NCI-H1436 treated with DMSO at 0.1 percent for 48 hours (cell line): ENCODE results near the gene PNPLA2.

ENCODE experiments used
- DNase-seq: peaks from one replicate; lab custom pipeline; 2025; lab: John Stamatoyannopoulos, UW

Gene PNPLA2

GRCh38 chr11:783581-784015 is 35.1 kb upstream of the PNPLA2 start:
- no peak for DNase-seq

DNA sequence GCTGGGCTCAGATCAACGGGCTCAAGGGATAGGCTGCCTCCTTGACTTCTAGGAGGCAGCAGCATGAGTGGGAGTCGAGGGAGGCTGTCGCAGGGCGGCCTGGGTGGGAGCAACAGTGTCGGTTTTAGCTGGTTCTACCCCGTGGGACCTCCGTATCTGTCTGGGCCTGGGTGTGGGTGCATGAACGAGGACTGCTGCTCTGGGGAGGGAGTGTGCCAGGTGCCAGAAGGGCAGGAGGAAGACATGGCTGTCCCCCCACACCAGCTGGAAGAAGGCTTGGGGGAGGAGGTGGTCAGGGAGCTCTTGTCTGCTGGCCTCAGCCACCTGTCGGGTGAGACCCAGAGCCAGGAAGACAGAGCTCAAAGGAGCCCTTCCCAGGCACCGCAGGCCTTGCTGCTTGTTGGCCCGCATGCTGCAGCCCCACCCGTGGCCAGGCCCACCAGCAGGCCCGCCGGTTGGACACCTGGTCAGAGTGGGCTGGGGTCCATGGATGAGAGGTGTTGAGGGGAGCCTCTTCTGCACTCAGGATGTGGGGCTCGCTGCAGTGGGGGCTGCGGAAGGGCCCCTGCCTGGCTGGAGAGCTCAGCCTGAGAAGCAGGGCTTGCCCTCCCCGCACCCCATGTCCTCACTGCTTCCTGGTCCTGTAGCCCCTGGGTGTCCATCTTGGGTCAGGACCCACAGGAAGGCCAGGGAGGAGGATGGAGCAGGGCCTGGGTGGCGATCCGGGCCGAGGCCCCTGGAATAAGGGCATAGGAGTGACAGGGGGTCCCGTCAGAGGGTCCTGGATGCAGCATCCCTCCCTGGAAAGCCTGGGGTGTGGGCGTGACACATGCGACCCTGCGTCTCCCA is 32.3 kb upstream of the PNPLA2 start:
- no peak for DNase-seq

- DNase-seq: no peak
Measured at GRCh38 chr11:787084-787675, 31.5 kb upstream of the PNPLA2 start.

DNA sequence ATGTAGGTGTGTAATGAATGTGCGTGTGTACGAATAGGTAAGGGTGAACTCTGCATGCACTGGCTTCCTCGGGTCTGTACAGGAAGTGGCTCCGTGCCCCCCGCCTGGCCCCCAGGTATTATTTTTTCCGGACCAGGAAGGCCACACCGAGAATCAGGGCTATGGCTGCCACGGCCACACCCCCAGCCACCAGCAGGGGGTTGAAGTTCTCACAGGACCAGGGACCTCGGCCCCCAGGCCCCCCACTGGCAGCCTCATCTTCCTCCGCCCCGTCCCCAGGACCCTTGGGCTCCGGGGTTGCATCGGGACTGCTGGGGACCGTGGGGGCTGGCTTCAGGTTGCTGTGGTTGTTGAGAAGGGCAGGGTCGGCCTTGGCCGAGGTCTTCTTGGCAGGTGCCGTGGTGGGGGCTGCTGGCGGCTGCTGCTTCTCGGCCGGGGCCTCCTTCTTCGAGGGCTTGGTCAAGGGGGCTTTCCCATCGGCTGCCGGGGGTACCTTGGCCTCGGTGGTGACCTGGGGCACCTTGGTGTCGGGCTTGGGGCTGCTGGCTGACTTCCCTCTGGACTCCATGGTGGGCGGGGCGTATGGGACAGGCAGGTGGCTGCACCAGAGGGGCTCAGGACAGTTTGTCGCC is 30.6 kb upstream of the PNPLA2 start:
- no peak for DNase-seq

- DNase-seq: no peak
Measured at GRCh38 chr11:788953-789940, 29.5 kb upstream of the PNPLA2 start.

- no peak for DNase-seq
Measured at GRCh38 chr11:789943-790342, 28.8 kb upstream of the PNPLA2 start, which contains the start of gene CEND1. CEND1 (minus strand) TSS chr11:790090; CDS start chr11:788576, 1,514 bp downstream.

DNA sequence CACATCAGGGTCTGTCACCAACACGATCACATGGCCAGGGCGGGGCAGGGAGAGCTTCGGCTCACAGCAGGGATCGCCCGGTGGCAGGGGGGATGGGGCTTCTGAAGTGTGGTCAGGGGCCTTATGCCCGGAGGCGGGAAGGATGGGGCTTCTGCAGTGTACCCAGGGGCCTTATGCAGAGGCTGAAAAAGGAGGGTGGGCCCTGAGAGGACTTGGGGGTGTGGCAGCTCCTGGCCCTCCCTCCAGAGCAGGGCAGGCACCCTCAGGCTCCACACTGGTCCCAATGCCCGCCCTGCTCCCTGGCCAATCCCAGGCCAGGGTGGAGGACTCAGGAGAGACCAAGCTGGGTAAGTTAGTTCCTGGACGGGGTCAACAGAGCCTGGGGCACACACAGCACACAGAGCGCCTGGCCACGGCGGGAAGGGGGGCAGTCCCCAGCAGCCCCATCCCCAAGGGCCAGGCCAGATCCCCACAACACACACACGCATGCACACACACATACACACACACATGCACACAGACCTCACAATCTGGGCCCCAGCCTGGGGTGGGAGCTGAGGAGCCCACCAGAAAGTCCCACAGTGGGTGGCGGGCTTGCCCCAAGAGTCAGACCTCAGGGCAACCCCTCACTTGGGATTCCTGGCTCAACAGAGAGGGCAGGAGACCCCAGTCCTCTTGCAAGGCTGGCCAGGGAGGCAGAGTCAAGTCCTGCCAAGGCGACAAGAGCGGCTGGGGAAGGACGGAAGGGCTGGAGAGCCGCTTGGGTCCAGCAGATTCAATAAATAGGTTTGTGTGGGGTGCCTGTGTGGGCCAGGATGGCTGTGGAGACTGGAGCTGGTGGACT is 27.8 kb upstream of the PNPLA2 start:
- DNase-seq: no peak

DNA sequence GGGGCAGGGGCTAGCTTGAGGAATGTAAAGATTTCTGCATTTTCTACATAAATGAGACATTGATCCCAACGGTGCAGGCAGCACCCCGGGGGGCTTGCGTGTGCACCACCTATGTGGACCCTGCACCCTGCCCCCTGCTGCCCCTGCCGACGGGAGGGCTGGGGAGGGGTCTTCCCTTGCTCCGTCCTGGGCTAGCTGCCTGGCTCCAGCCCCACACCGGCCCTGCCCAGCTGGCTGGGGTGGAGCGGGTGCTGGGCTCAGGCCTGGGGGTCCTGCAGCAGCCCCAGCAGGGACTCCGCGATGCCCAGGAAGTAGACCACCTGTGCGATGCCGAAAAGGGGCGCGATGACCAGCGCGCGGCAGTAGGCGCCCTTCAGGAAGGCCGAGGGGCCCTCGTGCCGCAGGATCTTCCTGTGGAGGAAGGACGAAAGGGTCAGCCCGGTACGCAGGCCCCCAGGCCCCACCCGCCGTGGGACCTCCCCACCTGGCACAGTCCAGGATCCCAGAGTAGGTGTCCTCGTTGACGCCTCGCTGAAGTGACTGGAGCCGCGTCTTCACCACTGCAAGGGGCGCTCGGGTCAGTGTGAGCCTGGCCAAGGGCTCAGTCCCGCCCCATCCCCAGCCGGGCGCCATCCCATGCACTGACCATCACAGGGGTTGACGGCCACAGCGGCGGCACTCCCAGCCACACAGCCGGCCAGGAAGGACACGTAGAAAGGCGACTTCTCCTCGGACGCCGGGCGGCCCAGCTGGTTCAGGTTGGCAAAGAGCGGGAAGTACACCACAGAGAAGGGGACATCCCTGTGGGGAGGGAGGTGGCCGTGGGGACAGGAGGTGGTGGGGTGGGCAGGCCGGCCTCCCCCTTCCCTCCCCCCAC is 26.8 kb upstream of the PNPLA2 start:
- no peak for DNase-seq

DNA sequence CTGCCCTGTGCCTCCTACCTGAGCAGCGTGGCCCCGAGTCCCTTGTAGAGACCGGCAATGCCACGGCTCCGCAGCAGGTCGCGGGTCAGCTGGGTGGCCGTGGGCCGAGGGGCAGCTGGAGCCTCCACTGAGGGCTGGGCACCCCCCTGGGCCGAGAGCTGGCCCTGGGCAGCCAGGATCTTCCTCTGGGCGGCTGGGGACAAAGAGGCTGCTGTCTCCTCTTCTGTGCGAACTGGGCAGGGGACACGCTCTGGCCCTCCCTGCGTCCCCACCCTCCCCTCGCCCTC is 26.2 kb upstream of the PNPLA2 start:
- no peak for DNase-seq

DNA sequence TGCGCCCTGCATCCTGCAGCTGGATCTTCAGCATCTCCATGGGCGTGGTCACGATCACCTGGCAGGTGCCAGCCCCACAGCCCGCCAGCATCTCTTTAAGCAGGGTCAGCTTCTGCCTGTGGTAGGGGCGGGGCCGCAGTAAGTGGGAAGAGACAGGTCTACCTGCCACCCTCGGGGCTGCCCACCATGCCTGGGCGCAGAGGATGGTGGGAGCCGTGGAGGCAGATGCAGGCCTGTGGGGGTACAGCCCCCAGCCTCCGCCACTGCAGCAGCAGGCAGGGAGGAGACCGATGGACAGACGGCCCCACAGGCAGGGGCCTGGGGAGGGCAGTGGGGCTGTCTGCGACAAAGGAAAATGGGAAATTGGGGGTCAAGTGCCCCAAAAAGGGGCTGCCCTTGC is 25.8 kb upstream of the PNPLA2 start:
- DNase-seq: no peak

DNA sequence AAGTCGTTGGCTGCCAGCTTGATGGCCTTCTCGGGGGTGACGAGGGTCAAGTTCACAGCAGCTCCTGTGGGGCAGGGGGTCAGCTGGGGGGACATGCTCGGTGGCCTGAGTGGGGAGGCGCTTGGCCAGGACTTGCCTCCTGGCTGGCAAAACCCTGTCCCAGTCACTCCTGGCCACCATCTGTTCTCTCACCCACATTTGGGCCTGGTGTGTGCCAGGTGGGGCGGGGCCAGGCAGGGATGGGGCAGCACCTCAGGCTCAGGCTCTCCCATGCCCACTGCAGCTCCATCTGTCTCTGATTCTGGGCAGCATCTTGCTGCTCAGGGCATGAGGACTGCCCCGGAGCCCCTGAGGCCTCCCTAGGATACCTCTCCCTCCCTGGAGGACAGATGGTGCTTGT is 25.2 kb upstream of the PNPLA2 start:
- no peak for DNase-seq

- no peak for DNase-seq
Measured at GRCh38 chr11:794013-794765, 24.5 kb upstream of the PNPLA2 start.

GRCh38 chr11:794766-795633 is 23.7 kb upstream of the PNPLA2 start:
- DNase-seq: no peak

DNA sequence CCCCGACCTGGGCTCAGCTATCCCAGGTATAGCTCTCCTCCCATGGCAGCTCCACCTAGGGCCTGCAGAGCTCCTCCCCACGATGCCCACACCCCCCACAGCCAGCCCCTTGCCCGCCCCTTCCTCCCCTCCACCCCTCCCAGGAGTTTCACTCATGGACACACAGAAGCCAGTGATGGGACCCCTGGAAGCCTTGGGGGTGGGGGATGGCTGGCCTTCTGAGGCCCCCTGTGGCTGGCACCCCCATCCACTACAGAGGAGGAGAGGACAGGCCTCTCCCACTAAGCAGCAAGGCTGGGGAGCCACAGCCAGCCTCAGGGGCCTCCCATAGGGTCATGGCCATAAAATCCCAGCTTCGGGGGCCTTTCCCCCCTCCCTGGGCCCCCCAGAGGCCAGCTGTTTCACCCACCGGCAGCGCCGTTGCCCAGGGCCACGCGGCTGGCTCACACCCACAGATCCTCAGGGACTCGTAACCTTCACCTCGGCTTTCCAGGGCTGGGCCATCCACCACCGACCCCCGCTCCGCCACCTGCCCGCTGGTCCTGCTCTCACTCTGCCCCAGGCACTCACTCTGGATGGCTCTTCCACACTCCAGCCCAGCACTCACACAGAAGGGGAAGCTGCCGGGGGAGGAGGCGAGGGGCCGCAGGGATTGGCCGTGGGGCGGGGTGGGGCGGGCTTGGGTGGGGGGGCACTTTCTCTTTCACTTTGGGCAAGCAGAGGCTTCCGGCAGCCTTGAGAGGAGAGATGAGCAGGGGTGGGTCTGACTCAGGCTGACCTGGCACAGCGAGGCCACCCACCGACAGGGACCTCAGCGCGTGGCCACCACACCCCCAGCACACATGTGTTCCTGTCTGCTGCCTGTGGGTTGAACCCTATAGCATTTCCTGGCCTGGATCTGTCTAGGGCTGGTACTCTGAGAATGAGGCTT is 22.8 kb upstream of the PNPLA2 start:
- no peak for DNase-seq

GRCh38 chr11:796565-797295 is 22.0 kb upstream of the PNPLA2 start:
- DNase-seq: no peak

DNA sequence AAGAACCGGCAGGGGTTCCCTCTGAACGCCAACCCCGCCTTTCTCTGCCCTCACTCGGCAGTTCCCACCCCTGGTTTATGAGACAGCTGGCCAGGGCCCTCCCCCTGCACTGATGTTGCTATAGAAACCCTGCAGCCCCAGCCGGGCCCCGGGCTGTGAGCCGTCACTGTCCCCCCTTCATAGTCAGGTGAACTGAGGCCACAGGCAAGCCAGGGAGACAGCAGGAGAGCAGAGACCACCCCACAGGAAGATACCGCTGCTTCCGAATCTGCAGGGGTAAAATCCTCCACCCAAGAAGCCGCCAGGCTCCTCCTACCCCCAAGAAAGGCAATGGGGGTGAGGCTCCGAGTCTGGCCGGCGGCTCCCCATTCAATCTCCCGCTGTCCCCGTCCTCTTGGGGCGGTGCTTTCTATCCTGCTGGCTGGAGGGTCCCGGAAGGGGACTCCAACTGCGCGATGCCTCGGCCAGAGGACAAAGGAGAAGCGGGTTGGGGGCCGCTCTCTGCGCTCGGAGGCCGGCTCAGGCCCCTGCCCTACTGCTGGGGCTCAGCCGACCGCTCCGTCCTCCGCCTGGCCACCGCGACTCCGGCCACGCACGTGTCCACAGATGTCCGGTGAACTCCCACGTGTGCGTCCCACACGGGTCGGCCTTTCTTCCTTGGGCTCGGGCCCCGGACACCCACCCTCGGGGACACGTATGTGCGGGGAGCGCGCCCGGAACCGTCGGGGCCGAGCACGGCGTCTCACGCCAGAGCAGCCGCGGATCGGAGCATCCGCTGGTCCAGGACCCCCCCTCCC is 21.2 kb upstream of the PNPLA2 start:
- DNase-seq: peak; percentile 56
